Stimulated activated CD4-positive, alpha-beta T cell treated with anti-CD3 and anti-CD28 coated beads, Interleukin-2, amount 100 ng/mL, for 48 hours (primary cell): ENCODE results near the gene CDH9.

Experiments
- DNase-seq, 2 donors: peaks; one replicate each; pipeline ENCODE4 v3.0.0-alpha.2; 2020

The CDH9 gene

GRCh38 chr5:27038476-27038875 is at the start of gene CDH9:
Gene CDH9, minus strand, starts transcription at chr5:27038586. Its CDS starts 50,253 bp downstream, at chr5:26988333.
- no peak for DNase-seq

GRCh38 chr5:27087747-27088146 is 49.4 kb upstream of the CDH9 start:
- no peak for DNase-seq

GRCh38 chr5:27083449-27084415 is 45.3 kb upstream of the CDH9 start:
- DNase-seq, result no peak

GRCh38 chr5:27080147-27080546 is 41.8 kb upstream of the CDH9 start:
- DNase-seq, result no peak

- DNase-seq, result no peak
Observed at GRCh38 chr5:27062451-27062850, 24.1 kb upstream of the CDH9 start.

- DNase-seq, result no peak
Observed at GRCh38 chr5:27048510-27048909, 10.1 kb upstream of the CDH9 start.

GRCh38 chr5:27041372-27041771 is 3.0 kb upstream of the CDH9 start:
- DNase-seq, result no peak

GRCh38 chr5:27034565-27034964 is 3.8 kb downstream of the CDH9 start:
- no peak for DNase-seq

GRCh38 chr5:27026801-27027200 is 11.6 kb downstream of the CDH9 start:
- no peak for DNase-seq

- no peak for DNase-seq
Observed at GRCh38 chr5:27026063-27026462, 12.3 kb downstream of the CDH9 start.

GRCh38 chr5:27021471-27021870 is 16.9 kb downstream of the CDH9 start:
- no peak for DNase-seq

GRCh38 chr5:27020973-27021372 is 17.4 kb downstream of the CDH9 start:
- DNase-seq, result no peak

GRCh38 chr5:27015758-27016157 is 22.6 kb downstream of the CDH9 start:
- DNase-seq, result no peak

GRCh38 chr5:27011274-27011673 is 27.1 kb downstream of the CDH9 start:
- no peak for DNase-seq

GRCh38 chr5:27010646-27011045 is 27.7 kb downstream of the CDH9 start:
- no peak for DNase-seq

- no peak for DNase-seq
Observed at GRCh38 chr5:27009540-27009915, 28.9 kb downstream of the CDH9 start.

GRCh38 chr5:27008604-27009539 is 29.5 kb downstream of the CDH9 start:
- no peak for DNase-seq

GRCh38 chr5:27007121-27007520 is 31.3 kb downstream of the CDH9 start:
- no peak for DNase-seq

- DNase-seq, result no peak
Observed at GRCh38 chr5:26986985-26987384, 51.4 kb downstream of the CDH9 start.

- no peak for DNase-seq
Observed at GRCh38 chr5:26981750-26982149, 56.6 kb downstream of the CDH9 start.

GRCh38 chr5:26959290-26959689 is 79.1 kb downstream of the CDH9 start:
- no peak for DNase-seq

- no peak for DNase-seq
Observed at GRCh38 chr5:26955161-26955560, 83.2 kb downstream of the CDH9 start.

GRCh38 chr5:26948921-26949320 is 89.5 kb downstream of the CDH9 start:
- no peak for DNase-seq

- no peak for DNase-seq
Observed at GRCh38 chr5:26945901-26946300, 92.5 kb downstream of the CDH9 start.
